BLaER1 (cell line): ENCODE measurements around the gene PATJ.
"Not testable (repeated sequence)": the region's sequence is repeated elsewhere in the genome, so short reads cannot be mapped to it uniquely, and the experiment has no call there.

ENCODE experiments used
- H3K27ac ChIP-seq: shearing (Covaris generic); formaldehyde crosslinking; 2 replicates; pipeline ENCODE4 v1.8.1; 2022
- H3K27me3 ChIP-seq: shearing (Covaris generic); formaldehyde crosslinking; 2 replicates; pipeline ENCODE4 v1.8.1; 2022
- H3K36me3 ChIP-seq: shearing (Covaris generic); formaldehyde crosslinking; 2 replicates; pipeline ENCODE4 v1.8.1; 2022
- H3K4me1 ChIP-seq: shearing (Covaris generic); formaldehyde crosslinking; 2 replicates; pipeline ENCODE4 v1.8.1; 2022
- H3K4me2 ChIP-seq: shearing (Covaris generic); formaldehyde crosslinking; 2 replicates; pipeline ENCODE4 v1.8.1; 2022
- H3K4me3 ChIP-seq: shearing (Covaris generic); formaldehyde crosslinking; 2 replicates; pipeline ENCODE4 v1.8.1; 2022
- H3K9ac ChIP-seq: shearing (Covaris generic); formaldehyde crosslinking; 2 replicates; pipeline ENCODE4 v1.8.1; 2022
- H3K9me3 ChIP-seq: shearing (Covaris generic); formaldehyde crosslinking; 2 replicates; pipeline ENCODE4 v1.8.1; 2022
- H4K20me1 ChIP-seq: shearing (Covaris generic); formaldehyde crosslinking; 2 replicates; pipeline ENCODE4 v1.8.1; 2022
- Cebpa-rat ChIP-seq: shearing (Covaris generic); IDR thresholded peaks from 2 replicates; pipeline ENCODE4 v1.8.1; 2022

Gene PATJ

GRCh38 chr1:62138029-62138428, 395.7 kb downstream of the PATJ start:
- no peaks in the 10 kb centered on the region for H3K4me1 ChIP-seq
- H3K4me2 ChIP-seq = no peak overlapping the region
- no peaks in the 10 kb centered on the region for H3K9me3 ChIP-seq
- no peak overlapping the region for H3K9ac ChIP-seq
- no peak overlapping the region for H3K4me3 ChIP-seq
- H3K27ac ChIP-seq = no peak overlapping the region
- no peaks in the 10 kb centered on the region for H3K27me3 ChIP-seq
- no peaks in the 10 kb centered on the region for H3K36me3 ChIP-seq
- no peaks in the 10 kb centered on the region for H4K20me1 ChIP-seq
- no peak for TF ChIP-seq Cebpa-rat

GRCh38 chr1:62139410-62139809, 397.1 kb downstream of the PATJ start:
- no peak overlapping the region for H3K4me2 ChIP-seq
- H3K4me1 ChIP-seq = peaks cover 5% of the 10 kb centered on the region; the same call in 1 of the 2 replicates
- no peaks in the 10 kb centered on the region for H3K27me3 ChIP-seq
- no peaks in the 10 kb centered on the region for H3K9me3 ChIP-seq
- H4K20me1 ChIP-seq = no peaks in the 10 kb centered on the region
- H3K9ac ChIP-seq = no peak overlapping the region
- H3K27ac ChIP-seq = no peak overlapping the region
- no peaks in the 10 kb centered on the region for H3K36me3 ChIP-seq
- no peak overlapping the region for H3K4me3 ChIP-seq
- no peak for TF ChIP-seq Cebpa-rat

GRCh38 chr1:62140666-62141065, 398.4 kb downstream of the PATJ start:
- no peaks in the 10 kb centered on the region for H4K20me1 ChIP-seq
- no peaks in the 10 kb centered on the region for H3K9me3 ChIP-seq
- H3K4me3 ChIP-seq = no peak overlapping the region

GRCh38 chr1:62142496-62142895, 400.2 kb downstream of the PATJ start:
- H3K9me3 ChIP-seq = no peaks in the 10 kb centered on the region
- H3K36me3 ChIP-seq = no peaks in the 10 kb centered on the region
- TF ChIP-seq Cebpa-rat = no peak
- H4K20me1 ChIP-seq = no peaks in the 10 kb centered on the region
- peaks cover 5% of the 10 kb centered on the region; the same call in 1 of the 2 replicates for H3K4me1 ChIP-seq
- H3K27ac ChIP-seq = no peak overlapping the region
- H3K9ac ChIP-seq = no peak overlapping the region
- no peak overlapping the region for H3K4me2 ChIP-seq
- no peak overlapping the region for H3K4me3 ChIP-seq
- H3K27me3 ChIP-seq = no peaks in the 10 kb centered on the region

More at GRCh38 chr1:62140666-62141065, 398.4 kb downstream of the PATJ start:
- H3K9ac ChIP-seq = no peak overlapping the region
- no peak overlapping the region for H3K27ac ChIP-seq
- no peak for TF ChIP-seq Cebpa-rat
- H3K36me3 ChIP-seq = no peaks in the 10 kb centered on the region
- no peak overlapping the region for H3K4me2 ChIP-seq
- peaks cover 5% of the 10 kb centered on the region; the same call in 1 of the 2 replicates for H3K4me1 ChIP-seq
- no peaks in the 10 kb centered on the region for H3K27me3 ChIP-seq

GRCh38 chr1:62144238-62144831, 402.1 kb downstream of the PATJ start:
- Histone ChIP-seq H3K9ac (no peak overlapping the region), H3K9me3 (no peaks in the 10 kb centered on the region), H3K4me1 (peaks cover 9% of the 10 kb centered on the region), H3K4me3 (no peak overlapping the region), H3K27ac (no peak overlapping the region), H3K36me3 (no peaks in the 10 kb centered on the region), H4K20me1 (no peaks in the 10 kb centered on the region), H3K27me3 (no peaks in the 10 kb centered on the region), H3K4me2 (0 out of 2 replicates have a peak overlapping the region, but pooled peaks have one; percentile 16)
- no peak for TF ChIP-seq Cebpa-rat

DNA sequence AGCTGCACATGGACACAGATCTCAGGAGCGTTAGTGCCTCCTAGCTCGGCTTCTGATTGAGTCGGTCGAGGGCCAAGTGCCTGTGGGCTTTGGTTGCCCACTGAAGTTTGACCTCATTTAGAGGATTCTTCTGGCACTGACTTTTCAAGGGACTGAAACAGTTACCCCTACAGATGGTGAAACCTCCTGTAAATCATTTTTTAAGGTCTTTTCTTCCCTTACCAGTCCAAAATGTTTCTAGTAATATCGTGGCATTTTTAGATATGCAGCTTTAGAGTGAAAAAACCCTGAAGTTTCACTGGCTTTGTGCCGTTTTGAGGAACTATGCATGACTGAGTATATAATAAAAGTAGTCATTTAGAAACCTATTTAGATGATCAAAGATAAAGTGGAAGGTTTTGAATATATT, 417.7 kb downstream of the PATJ start:
- Histone ChIP-seq H3K9ac (peak overlapping the region; percentile 39; the same call in 1 of the 2 replicates), H3K4me1 (peaks cover 15% of the 10 kb centered on the region), H4K20me1 (no peaks in the 10 kb centered on the region), H3K4me3 (no peak overlapping the region), H3K4me2 (peak overlapping the region; percentile 67), H3K36me3 (no peaks in the 10 kb centered on the region), H3K27ac (peak overlapping the region; percentile 63), H3K9me3 (no peaks in the 10 kb centered on the region), H3K27me3 (no peaks in the 10 kb centered on the region)
- TF ChIP-seq Cebpa-rat = no peak

DNA sequence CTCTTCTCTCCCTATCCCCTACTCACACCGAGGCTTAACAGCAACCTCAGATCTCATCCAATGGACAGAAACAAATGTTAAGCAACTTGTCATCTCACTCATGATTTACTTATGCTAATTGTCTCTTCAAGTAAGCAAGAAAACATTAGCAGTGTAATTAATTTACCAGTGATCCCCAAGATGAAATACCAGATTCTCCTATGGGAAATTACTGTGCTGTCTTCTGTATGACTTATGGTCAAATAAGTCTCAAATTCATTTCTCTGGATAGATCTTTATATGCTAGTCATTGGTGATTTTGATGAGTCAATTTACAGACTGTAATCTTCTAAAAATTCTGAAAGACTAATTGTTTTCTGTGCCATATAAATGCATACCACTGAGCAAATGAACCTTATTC, 419.4 kb downstream of the PATJ start:
- no peaks in the 10 kb centered on the region for H3K27me3 ChIP-seq
- H3K9ac ChIP-seq = no peak overlapping the region
- H3K4me1 ChIP-seq = peaks cover 15% of the 10 kb centered on the region
- no peak for TF ChIP-seq Cebpa-rat
- H3K9me3 ChIP-seq = no peaks in the 10 kb centered on the region
- H3K36me3 ChIP-seq = no peaks in the 10 kb centered on the region
- H3K4me2 ChIP-seq = no peak overlapping the region
- H4K20me1 ChIP-seq = no peaks in the 10 kb centered on the region
- H3K27ac ChIP-seq = no peak overlapping the region
- no peak overlapping the region for H3K4me3 ChIP-seq

DNA sequence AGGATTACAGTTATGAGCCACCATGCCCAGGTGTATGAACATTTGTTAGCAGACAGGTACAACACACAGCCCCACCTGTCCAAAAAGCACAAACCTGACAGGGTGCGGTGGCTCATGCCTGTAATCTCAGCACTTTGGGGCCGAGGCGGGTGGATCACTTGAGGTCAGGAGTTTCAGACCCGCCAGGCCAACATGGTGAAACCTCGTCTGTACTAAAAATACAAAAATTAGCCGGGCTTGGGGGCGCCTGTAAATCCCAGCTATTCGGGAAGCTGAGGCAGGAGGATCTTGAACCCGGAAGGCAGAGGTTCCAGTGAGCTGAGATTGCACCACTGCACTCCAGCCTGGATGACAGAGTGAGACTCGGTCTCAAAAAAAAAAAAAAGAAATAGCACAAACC, 428.1 kb downstream of the PATJ start:
- not testable (repeated sequence) for H3K9me3 ChIP-seq, H3K4me1 ChIP-seq, H3K27me3 ChIP-seq, H4K20me1 ChIP-seq, H3K36me3 ChIP-seq, H3K4me3 ChIP-seq, H3K9ac ChIP-seq, H3K4me2 ChIP-seq, H3K27ac ChIP-seq

DNA sequence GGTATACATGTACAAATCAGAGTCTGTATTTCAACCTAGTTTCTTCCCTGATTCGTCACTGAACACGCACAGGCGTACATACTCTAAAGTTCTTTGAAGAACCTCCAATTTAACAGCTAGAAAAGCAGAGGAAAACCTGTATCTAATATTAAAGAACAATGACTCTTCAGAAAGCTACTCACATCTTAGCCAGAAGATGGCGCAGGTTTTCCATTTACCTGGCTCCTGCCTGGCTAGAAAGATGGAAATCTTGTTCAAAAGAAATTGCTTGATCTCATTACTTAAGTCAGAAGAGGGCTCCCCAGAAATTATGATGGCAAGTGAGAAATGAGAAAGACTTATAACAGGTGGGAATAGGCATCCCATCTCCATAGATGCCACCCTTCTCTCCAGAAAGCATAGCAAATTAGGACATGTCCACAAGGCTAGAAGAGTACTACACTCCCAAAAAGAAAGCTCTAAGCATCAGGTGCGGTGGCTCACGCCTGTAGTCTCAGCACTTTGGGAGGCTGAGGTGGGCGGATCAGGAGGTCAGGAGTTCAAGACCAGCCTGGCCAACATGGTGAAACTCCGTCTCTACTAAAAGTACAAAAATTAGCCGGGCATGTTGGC, 433.4 kb downstream of the PATJ start:
- Histone ChIP-seq H3K4me2 (no peak overlapping the region), H3K9ac (no peak overlapping the region)

GRCh38 chr1:62176597-62177312, 434.5 kb downstream of the PATJ start:
- H3K27me3 ChIP-seq = no peaks in the 10 kb centered on the region
- no peak overlapping the region for H3K4me2 ChIP-seq
- H3K27ac ChIP-seq = no peak overlapping the region
- H3K36me3 ChIP-seq = no peaks in the 10 kb centered on the region
- no peaks in the 10 kb centered on the region for H3K9me3 ChIP-seq
- no peak overlapping the region for H3K9ac ChIP-seq
- H4K20me1 ChIP-seq = no peaks in the 10 kb centered on the region
- no peaks in the 10 kb centered on the region for H3K4me1 ChIP-seq
- TF ChIP-seq Cebpa-rat = no peak
- H3K4me3 ChIP-seq = no peak overlapping the region

More for the DNA sequence above, 433.4 kb downstream of the PATJ start:
- H3K4me3 ChIP-seq = no peak overlapping the region
- no peaks in the 10 kb centered on the region for H3K27me3 ChIP-seq
- no peak overlapping the region for H3K27ac ChIP-seq
- H4K20me1 ChIP-seq = no peaks in the 10 kb centered on the region
- no peak for TF ChIP-seq Cebpa-rat
- no peaks in the 10 kb centered on the region for H3K4me1 ChIP-seq
- H3K9me3 ChIP-seq = no peaks in the 10 kb centered on the region
- no peaks in the 10 kb centered on the region for H3K36me3 ChIP-seq
